Suppressor macrophage (primary cell): Measurements from ENCODE around the gene MTCL1.

Experiments used
- DNase-seq, 4 experiments: peaks; one replicate each; pipeline ENCODE4 v3.0.0-alpha.2; 2020 to 2022

The MTCL1 gene

GRCh38 chr18:8713691-8714090 lies 8.3 kb downstream of the MTCL1 start:
- DNase-seq: no peak

- no peak for DNase-seq
These were observed 10.2 kb downstream of the MTCL1 start for GRCh38 chr18:8715599-8715998.

DNA sequence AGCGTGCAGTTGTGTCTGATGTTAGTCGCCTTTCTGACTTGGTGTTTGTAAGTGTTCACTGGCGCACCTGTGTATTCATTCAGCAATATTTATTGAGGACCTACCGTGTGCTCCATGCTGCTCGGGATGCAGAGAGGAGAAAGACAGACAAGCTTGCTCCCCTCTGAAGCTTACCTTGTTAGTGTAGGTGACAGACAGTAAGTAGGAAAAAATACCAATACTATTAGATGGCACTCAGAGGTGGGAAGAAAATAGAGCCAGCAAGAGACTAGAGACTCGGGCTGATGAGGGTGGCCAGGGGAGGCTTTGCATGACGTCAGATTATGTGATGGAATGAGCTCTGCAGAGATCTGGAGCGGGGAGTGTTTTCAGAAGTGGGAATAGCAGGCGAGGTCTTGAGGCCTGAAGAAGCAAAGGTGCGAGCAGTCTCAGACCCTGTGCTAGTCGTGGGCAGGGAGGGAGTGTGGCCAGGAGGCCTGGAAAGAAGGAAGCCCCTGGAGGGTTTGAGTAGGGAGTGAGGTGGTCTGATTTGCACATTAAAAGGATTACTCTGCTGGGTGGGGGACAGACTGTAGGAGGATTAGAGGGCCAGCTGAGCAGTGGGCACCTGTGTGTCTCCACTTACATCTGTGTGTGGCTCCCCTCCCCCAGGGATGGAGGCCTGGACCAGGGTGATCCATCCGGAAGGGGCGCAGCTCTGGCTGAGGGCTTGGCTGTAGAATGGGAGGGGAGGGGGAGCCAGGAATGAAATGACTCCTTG lies 11.8 kb downstream of the MTCL1 start:
- no peak for DNase-seq

DNA sequence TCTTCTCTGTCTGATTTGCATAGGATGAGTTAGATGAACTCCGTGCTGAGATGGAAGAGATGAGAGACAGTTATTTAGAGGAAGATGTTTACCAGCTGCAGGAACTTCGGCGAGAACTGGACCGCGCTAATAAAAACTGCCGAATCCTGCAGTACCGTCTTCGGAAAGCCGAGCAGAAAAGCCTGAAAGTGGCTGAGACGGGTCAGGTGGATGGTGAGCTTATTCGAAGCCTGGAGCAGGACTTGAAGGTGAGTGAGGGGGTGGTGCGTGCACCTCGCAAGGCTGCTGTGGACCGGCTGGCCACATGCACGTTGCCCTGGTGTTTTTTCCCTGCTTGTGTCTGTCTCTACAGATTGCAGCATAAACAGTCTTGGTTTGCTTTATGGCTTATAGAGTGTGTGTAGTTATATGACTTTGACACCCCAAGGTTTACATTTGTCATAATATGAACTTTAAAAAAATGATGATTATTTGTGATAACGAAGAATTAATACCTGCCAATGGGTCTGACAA lies 13.1 kb downstream of the MTCL1 start:
- DNase-seq: no peak

- DNase-seq: no peak
These were observed 13.8 kb downstream of the MTCL1 start for GRCh38 chr18:8719192-8719591.

- no peak for DNase-seq
These were observed 14.8 kb downstream of the MTCL1 start for GRCh38 chr18:8720141-8720540.

DNA sequence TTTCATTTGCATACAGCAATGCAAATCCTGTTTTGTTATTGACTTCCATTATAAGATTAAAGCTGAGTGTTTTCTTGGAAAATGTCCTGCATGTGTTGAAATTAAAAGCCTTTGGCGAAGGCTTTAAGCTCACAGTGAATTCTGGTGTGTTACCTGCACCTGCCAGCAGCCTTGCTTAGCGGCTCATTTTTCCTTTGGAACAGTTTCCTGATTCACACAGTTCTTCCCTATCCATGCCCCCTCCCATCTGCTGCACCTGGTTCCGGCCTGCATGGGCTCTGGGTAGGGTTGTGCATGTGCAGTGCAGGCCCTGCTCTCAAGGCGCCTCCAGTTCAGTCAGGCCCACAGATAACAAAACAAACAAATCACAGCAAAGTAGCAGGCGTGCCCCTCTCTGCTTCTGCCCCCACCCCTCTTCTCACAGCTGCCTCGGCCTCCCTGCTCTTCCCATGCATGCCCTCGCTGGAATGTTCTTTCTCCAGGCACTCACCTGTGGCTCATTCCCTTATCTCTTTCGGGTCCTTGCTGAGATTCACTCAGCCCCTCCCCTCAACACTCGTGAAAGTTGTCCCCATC lies 15.8 kb downstream of the MTCL1 start:
- DNase-seq: no peak

DNA sequence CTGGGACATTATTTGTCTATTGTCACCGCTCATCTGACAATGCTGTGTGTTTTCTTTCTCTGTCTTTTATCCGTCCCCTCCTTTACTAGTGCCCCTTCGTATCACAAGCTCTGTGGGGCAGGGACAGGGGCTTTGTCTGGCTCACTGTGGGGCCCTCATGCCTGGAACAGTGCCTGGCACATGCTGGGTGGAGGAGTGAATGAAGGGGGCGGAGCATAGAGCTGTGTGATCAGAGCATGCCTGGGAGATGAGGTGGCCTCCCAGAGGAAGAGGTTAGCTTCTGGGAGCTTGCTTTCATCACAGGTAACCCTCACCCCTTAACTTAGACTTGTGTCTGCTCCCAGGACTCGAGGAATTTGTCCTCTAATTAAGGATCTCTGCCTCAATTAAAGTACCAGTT lies 16.4 kb downstream of the MTCL1 start:
- DNase-seq: no peak

- DNase-seq: no peak
These were observed 17.8 kb downstream of the MTCL1 start for GRCh38 chr18:8722946-8723820.

DNA sequence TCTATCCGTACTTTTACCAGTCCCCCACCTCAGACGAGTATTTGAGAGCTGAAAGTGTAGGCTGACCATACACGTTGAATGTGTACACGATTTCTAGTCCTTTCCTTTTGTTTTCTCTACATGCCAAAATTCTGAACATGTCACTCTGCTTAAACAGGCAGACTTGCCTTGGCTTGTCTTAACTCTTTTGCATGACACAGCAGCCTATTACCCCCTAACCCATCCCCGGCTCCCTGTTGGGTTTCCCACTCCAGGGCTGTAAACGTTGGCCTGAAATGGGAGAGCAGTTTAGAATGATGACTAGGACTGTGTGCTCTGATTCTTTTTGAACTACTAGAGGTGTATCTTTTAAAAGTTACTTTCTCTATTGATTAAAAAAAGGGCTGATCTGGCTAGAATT lies 19.1 kb downstream of the MTCL1 start:
- no peak for DNase-seq

DNA sequence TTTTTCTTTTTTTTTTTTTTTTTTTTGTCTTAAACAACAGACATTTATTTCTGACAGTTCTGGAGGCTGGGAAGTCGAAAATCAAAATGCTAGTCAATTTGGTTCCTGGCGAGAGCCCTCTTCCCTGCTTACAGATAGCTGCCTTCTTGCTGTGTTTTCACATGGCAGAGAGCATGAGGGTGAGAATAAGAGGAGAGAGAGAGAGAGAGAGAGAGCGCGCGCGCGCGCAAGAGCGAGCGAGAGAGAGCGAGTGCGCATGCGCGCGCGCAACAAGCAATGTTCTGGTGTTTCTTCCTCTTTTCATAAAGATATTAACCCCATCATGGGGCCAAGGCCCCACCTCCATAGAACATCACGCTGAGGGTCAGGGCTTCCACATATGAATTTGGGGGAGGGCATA lies 20.9 kb downstream of the MTCL1 start:
- DNase-seq: no peak

GRCh38 chr18:8726963-8727705 lies 21.8 kb downstream of the MTCL1 start:
- DNase-seq: no peak

- peak in 3 of 4 experiments; percentile 21 to 38 (median 33) for DNase-seq
These were observed 24.9 kb downstream of the MTCL1 start for GRCh38 chr18:8730080-8730827.

DNA sequence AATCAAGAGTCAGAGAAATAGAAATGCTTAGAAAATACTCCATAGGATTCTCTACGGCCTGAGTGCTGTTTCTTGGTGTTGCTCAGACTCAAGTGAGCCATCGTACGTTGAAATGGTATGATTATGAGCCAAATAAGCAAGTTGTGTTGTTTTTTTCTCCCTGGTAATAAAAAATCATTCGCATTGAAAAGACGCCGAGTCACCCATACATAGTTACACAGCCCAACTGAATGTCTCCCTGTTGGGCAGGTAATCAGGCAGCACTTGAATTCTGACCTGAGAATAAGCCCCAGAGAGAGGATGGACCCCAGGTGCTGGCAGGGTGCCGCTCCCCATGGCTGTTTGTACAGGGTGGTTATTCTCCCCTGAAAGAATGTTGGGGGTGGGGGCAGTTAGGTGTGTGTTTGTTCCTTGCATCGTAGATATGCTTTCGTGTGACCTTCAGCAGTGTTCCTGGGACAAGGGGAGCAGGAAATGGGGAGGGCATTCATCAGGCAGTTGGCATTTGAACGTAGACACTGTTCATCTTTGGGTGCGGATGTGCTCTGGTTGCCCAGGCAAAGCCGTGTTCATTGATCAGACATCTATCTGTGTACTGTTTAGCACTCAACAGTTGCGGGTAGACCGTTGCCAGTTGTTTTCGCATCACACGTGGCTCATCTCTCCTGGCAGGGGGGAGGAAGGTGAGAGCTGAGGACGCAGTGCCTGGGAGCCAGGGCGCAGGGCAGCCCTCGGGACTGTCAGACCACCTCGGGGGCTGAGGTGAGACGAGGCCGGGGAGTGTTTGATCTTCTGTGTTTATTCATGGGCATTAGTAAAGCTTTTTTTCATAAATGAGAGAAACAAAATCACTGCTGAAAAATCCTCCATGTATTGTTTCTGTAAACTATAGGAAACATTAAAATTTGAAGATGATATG lies 27.3 kb downstream of the MTCL1 start:
- DNase-seq: no peak

- no peak for DNase-seq
These were observed 29.1 kb downstream of the MTCL1 start for GRCh38 chr18:8734496-8734895.

- no peak for DNase-seq
These were observed 29.9 kb downstream of the MTCL1 start for GRCh38 chr18:8735274-8735673.

GRCh38 chr18:8741117-8741516 lies 35.8 kb downstream of the MTCL1 start:
- no peak for DNase-seq

- DNase-seq: no peak
These were observed 36.2 kb downstream of the MTCL1 start for GRCh38 chr18:8741532-8741931.

DNA sequence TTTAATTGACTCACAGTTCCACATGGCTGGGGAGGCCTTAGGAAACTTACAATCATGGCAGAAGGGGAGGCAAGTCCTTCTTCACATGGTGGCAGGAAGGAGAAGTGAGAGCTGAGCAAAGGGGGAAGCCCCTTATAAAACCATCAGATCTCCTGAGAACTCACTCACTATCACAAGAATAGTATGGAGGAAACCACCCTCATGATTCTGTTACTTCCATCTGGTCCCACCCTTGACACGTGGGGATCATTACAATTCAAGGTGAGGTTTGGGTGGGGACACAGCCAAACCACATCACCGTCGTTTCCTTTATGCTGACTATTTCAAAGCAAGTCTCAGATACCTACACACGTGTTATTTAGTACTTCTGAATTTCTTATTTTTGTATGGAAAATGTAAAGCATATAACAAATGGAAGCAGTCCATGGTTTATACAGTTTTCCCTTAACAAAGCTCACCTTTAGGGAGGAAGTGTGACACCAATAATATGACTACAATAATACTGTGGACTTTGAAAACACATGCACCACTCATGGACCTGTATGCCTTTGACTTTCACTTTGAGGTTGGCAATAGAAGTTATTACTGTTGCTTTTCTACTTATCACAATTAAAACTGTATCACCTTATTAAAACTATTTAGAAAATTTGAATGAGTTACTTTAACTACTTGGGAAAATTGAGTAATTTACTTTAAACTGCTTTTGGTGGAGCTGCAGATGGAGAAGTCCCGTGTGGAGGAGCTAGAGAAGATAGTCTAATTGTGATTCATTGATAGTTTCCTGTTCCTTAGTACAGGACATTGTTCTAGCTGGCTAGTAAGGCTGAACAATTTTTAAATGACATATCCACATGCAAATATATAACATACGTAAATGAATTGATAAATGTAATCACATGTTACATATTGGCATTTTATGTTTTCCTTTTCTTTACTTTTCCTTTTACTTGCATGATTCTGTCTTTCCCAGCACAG lies 37.3 kb downstream of the MTCL1 start:
- no peak for DNase-seq
